ENCODE measurements around the gene KLC1. TPM values are rescaled to one million over a fixed set of nuclear protein-coding genes. Genes with fewer than 3 reads are reported as not detected.
"Not testable (repeated sequence)": the region's sequence is repeated elsewhere in the genome, so short reads cannot be mapped to it uniquely, and the experiment has no call there.

KLC1 gene
- 55.8 and 80.3 TPM in 2 replicates for total RNA-seq (2014; rRNA removed; shearing (Covaris generic); ENCODE audit: low replicate concordance)

DNA sequence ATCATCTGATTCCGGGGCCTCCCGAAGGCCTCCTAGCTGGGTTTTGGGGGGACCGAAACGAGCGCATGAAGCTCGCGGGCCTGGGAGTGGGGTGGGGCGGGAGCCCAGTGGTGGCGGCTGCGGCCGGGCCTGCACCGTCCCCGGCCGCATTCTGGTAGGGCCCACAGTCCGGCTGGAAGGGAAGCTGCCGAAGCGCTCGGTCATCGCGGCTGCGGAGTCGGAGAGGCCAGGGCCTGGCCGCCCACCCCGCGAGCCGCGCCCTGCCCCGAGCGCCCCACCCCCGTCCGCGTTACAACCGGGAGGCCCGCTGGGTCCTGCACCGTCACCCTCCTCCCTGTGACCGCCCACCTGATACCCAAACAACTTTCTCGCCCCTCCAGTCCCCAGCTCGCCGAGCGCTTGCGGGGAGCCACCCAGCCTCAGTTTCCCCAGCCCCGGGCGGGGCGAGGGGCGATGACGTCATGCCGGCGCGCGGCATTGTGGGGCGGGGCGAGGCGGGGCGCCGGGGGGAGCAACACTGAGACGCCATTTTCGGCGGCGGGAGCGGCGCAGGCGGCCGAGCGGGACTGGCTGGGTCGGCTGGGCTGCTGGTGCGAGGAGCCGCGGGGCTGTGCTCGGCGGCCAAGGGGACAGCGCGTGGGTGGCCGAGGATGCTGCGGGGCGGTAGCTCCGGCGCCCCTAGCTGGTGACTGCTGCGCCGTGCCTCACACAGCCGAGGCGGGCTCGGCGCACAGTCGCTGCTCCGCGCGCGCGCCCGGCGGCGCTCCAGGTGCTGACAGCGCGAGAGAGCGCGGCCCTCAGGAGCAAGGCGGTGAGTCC is at the start of gene KLC1:
Gene KLC1, plus strand, starts transcription at position 528 of the 819 bp plus-strand sequence. CDS start 25,354 bp downstream, outside the sequence.
- in situ Hi-C loops (cut with HindIII; ENCODE audit: low pct_unique_long_range_greater_than_20kb, low sequenced_read_pairs), result no loop called here
- peak; percentile 67 for DNase-seq (ENCODE audit: low read depth)

DNA sequence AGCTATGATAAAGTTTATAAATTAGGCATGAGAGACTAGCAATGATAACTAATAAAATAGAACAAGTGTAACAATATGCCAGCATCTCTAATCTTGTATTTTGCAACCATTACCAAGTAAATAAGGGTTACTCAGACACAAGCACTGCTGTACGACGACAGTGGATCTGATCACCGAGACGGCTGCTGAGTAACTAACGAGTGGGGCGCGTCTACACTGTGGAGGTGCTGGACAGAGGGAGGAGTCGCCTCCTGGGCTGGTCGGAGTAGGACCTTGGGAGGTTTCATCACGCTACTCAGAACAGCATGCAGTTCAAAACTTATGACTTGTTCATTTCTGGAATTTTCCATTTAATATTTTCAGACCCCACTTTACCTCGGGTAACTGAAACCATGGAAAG is 47.8 kb upstream of the KLC1 start:
- no peak for DNase-seq (ENCODE audit: low read depth)
- in situ Hi-C loops (cut with HindIII; ENCODE audit: low pct_unique_long_range_greater_than_20kb, low sequenced_read_pairs), result no loop called here

DNA sequence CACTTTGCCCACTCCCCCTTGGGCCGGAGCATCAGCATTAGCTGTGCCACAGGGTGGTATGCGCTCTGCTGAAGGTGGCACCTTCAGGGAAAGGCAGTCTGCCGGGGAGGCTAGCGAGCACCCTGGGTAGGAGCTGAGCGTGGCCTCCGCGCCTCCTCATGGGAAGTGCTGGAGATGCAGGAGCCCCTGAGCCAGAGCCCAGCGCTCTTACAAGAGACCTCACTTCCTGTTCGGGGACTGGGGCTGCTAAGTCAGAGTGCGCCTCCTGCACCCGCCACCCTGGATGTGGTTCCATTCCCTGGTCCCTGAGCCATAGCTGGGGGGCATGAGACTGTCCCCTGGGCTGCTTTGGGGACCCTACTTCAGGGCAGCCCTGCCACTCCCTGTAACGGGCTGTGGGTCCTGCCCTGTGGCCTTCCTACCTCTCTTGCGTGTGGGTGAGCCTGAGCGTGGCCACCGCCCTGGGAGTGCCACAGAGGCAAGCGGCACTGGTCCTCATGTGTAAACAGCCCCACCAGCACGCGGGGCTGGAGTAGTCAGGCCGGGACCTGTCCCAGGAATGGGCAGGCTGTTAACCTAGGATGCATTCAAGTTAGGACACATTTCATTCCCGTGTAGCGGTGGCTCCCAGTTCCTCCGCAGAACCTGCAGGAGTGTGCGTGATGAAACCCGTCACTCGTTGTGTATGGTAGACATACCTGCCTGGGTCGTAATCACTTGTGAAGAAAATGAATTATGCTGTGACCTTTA is 46.9 kb upstream of the KLC1 start:
- no peak for DNase-seq (ENCODE audit: low read depth)
- in situ Hi-C loops (cut with HindIII; ENCODE audit: low pct_unique_long_range_greater_than_20kb, low sequenced_read_pairs), result no loop called here

DNA sequence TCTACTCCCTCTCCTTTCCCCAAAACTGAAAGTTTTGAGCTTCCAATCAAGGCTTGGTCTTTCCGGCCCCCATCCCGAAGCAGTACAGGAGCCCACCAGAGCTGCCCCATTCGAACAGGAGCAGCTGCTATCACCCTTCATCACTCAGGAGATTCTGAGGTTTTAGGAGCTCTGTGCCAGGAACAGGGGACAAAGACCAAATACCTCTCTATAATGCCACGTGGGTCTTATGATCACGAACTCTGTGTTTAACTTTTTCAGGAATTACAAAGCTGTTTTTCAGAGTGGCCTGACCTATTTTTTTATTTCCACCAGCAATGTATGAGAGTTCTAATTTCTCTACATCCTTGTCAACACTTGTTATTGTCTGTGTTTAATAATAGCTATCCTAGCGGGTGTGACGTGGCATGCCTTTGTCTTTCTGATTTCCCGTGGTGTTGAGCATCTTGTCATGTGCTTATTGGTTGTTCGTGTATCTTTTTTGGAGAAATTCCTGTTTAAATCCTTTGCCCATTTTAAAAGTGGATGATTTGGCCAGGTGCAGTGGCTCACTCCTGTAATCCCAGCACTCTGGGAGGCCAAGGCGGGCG is 44.6 kb upstream of the KLC1 start:
- in situ Hi-C loops (cut with HindIII; ENCODE audit: low pct_unique_long_range_greater_than_20kb, low sequenced_read_pairs), result no loop called here
- no peak for DNase-seq (ENCODE audit: low read depth)

DNA sequence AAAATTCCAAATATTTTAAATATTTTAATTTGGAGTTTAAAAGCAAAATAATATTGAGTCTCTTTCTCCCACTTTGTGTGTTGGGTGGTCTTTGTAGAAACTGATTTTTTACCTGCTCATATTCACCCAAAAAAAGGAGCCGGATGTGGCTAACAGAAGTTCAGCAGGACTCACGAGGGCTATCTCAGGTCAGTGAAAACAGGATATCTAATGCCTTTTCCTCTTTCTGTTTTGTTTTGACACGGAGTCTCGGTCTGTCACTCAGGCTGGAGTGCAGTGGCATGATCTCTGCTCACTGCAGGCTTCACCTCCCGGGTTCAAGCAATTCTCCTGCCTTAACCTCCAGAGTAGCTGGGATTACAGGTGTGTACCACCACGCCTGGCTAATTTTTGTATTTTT is 35.4 kb upstream of the KLC1 start:
- no peak for DNase-seq (ENCODE audit: low read depth)
- in situ Hi-C loops (cut with HindIII; ENCODE audit: low pct_unique_long_range_greater_than_20kb, low sequenced_read_pairs), result no loop called here

DNA sequence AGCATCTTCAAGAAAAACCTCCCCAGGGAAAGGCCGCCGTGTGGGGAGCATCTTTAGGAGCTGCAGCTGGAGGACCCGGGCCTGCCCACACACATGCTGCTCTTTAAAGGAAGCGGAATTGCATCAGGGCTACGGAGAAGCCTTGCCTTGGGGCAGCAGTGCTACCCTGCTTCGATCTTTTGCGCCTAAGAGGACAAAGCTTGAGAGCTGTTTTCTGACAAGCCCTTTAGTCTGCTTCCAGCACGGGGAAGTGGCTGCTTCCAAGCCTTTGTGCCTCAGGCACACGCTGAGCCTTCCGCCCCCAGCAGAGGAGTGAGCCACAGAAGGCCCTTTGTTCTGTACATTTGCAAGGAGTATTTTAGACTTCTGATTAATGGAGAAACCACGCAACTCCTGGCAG is 34.7 kb upstream of the KLC1 start:
- no peak for DNase-seq (ENCODE audit: low read depth)
- in situ Hi-C loops (cut with HindIII; ENCODE audit: low pct_unique_long_range_greater_than_20kb, low sequenced_read_pairs), result no loop called here

DNA sequence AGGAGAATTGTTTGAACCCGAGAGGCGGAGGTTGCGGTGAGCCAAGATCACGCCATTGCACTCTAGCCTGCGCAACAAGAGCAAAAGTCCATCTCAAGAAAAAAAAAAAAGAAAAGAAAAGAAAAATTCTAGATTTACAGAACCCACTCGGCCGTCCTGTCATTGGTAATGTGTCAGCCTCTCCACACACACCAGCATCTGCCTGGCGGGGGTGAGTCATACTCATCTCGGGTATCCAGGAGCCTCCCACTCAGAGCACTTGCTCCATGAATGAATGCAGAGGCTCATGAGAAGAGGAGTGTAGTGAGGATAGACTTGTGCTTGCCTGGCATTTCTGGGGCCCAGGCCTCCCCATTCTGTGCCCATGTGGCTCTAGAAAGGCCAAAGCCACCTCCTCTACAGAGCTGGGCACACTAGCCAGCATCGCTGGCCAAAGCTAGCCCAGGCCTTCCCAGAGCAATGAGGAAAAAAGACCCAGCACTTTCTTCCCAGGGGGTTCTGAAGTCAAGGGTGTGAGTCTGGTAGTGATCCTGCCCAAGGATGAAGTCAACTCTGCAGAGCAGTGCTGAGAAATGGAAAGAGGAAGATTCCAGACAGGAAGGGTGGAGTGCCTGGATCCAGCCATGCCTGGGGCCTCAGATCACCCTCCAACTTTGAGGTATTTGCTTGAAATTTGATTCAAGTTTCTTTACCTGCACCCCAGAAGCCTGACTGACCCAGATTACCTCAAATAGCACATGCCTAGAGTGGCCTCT is 31.2 kb upstream of the KLC1 start:
- in situ Hi-C loops (cut with HindIII; ENCODE audit: low pct_unique_long_range_greater_than_20kb, low sequenced_read_pairs), result no loop called here
- peak; percentile 55 for DNase-seq (ENCODE audit: low read depth)

DNA sequence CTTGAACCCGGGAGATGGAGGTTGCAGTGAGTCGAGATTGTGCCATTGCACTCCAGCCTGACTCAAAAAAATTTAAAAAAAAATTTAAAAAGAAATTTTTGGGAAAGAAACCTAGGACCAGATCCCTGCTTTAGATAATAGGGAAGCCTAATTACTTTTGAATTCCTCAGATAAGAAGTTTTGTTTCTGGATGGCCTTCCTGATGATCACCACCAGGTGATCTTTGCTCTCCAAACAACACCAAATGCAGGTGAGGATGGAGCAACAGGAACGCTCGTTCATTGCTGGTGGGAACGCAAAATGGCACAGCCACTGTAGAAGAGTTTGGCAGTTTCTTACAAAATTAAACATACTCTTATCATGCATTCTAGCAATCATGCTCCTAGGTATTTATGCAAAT is 28.5 kb upstream of the KLC1 start:
- no peak for DNase-seq (ENCODE audit: low read depth)
- in situ Hi-C loops (cut with HindIII; ENCODE audit: low pct_unique_long_range_greater_than_20kb, low sequenced_read_pairs), result no loop called here

DNA sequence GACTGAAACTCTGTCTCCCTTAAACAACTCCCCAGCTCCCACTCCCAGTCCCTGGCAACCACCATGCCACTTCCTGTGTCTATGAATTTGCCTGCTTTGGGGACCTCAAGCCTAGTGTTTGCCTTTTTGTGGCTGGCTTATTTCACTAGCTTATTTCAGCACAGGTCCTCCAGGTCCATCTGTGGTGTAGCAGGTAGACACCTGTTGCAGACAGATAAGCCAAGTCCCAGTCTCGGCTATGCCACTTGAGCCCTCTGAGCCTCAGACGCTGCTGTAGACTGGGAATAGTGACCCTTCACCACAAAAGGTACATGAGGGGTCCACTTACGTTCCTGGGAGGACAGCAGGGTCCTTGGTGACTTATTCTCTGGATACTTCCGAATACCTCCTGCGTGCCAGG is 24.4 kb upstream of the KLC1 start:
- no peak for DNase-seq (ENCODE audit: low read depth)
- in situ Hi-C loops (cut with HindIII; ENCODE audit: low pct_unique_long_range_greater_than_20kb, low sequenced_read_pairs), result no loop called here

DNA sequence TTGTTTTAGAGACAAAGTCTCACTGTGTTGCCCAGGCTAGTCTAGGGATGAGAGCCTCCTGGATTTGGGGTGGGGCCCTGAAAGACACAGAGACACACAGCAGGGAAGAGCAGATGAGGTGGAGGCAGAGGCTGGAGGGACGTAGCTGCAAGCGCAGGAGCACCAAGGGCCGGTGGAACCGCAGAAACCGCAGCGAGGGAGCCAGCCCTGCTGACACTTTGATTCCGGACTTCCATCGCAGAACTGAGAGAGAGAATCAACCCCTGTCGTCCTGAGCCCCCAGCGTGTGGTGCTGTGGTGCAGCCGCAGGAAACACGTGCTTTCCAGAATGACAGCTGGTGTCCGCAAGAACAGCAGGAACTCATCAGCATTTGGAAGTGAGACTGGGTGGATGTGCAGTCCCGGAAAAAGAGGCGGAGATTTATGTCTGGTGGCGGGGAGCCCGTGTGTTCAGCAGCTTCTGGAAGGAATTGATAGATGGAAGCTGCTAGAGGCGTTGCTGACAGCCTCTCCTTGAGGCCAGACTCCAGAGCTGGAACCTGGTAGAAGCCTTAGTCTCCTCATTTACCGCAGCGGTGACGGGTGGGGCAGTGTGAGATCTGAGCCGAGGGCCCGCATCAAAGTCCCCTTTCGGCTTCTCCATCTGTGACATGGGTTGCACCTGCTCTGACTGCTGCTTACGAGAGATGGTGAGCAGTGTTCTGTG is 21.9 kb upstream of the KLC1 start:
- DNase-seq (ENCODE audit: low read depth), result no peak
- in situ Hi-C loops (cut with HindIII; ENCODE audit: low pct_unique_long_range_greater_than_20kb, low sequenced_read_pairs), result no loop called here

DNA sequence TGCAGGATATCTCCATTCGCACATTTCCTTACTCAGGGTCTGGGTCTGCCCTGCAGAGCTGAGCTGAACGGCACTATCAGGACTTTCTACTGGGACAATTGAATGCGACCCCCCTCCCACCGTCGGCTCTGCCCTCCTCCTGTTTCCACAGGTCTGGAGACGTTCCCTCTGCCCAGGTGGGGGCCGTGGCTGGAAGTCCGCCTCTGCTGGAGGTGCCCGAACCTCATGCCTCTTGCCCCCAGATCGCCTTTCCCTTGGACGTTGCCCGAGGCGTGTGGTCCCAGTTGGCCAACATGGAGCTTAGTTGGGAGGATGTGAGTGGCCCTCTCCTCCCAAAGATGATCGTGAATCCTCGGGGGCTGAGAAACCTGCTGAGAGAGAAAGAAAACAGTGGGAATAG is 21.2 kb upstream of the KLC1 start:
- no peak for DNase-seq (ENCODE audit: low read depth)
- in situ Hi-C loops (cut with HindIII; ENCODE audit: low pct_unique_long_range_greater_than_20kb, low sequenced_read_pairs), result no loop called here

DNA sequence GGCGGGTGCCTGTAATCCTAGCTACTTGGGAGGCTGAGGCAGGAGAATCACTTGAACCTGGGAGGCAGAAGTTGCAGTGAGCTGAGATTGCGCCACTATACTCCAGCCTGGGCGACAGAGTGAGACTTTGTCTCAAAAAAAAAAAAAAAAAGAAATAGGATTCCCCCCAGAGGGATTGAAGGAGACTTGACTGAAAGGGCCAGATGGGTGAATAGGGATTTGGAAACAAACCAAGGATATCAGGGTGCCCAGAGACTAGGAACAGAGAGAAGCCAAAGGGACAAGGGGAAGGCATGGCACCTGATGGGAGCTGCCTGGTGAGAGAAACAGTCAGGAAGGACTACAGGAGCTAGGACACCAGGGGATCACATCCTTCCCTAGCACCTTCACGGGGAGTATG is 19.9 kb upstream of the KLC1 start:
- DNase-seq (ENCODE audit: low read depth), result not testable (repeated sequence)

DNA sequence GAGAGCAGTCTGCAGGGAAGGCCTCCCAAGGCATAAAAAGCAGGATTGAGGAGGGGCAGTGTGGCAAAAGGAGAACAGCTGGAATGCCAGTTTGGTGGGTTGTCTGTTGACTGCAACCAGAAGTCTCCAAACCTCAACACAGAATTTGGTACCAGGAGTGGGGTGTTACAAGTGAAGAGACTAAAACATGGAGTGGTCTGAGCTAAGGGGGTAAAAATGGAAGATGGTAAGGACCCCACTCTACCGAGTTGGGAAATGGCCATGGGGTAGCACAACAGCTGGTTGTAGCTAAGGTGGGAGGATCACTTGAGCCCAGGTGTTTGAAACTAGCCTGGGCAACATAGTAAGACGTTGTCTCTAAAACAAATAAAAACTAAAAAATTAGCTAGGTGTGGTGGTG is 17.8 kb upstream of the KLC1 start:
- no peak for DNase-seq (ENCODE audit: low read depth)
- in situ Hi-C loops (cut with HindIII; ENCODE audit: low pct_unique_long_range_greater_than_20kb, low sequenced_read_pairs), result no loop called here

More for the DNA sequence above, 19.9 kb upstream of the KLC1 start:
- in situ Hi-C loops (cut with HindIII; ENCODE audit: low pct_unique_long_range_greater_than_20kb, low sequenced_read_pairs), result not testable (repeated sequence)

DNA sequence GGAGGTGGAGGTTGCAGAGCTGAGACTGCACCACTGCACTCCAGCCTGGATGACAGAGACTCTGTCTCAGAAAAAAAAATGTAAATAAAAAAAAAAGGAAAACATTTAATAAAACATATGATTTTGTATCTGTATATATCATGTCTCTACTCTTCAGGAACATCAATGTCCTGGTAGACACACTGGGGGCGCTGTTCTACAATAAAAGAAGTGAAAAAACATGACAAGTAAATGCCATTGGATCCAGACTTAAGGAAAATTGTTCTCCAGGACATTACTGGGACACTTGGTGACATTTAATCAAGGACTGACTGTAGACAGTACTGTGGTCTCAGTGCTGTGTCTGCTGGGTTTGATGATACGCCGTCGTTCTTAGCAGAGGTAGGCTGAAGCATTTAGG is 15.5 kb upstream of the KLC1 start:
- DNase-seq (ENCODE audit: low read depth), result no peak
- in situ Hi-C loops (cut with HindIII; ENCODE audit: low pct_unique_long_range_greater_than_20kb, low sequenced_read_pairs), result no loop called here

DNA sequence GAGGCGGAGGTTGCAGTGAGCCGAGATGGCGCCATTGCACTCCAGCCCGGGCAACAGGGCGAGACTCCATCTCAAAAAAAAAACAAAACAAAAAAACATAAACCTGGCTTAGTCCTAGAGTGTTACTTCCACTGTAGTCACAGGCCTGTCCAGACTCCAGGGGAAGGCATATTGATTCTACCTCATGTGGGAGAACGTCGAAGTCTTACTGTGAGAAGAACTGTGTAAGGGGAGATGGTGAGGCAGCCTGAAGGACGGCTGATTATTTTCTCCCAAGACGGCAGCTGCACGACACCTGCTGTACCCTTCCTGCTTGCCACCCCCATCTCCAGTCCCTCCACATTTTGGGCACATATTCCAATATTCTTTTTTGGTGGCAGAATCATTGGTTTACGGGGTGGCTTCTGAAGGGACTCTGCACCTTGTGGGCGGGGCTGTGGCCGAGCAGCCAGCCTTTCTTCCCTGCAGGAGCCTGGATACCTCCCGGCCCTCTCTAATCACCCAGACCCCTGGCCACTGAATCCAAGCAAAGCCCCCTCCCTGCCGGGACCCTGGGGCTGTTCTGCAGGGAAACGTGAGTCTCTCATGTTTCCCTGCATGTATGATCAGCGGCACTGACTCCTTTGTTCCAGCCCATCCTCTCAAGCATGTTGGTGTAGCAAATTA is 12.2 kb upstream of the KLC1 start:
- in situ Hi-C loops (cut with HindIII; ENCODE audit: low pct_unique_long_range_greater_than_20kb, low sequenced_read_pairs), result no loop called here
- no peak for DNase-seq (ENCODE audit: low read depth)

DNA sequence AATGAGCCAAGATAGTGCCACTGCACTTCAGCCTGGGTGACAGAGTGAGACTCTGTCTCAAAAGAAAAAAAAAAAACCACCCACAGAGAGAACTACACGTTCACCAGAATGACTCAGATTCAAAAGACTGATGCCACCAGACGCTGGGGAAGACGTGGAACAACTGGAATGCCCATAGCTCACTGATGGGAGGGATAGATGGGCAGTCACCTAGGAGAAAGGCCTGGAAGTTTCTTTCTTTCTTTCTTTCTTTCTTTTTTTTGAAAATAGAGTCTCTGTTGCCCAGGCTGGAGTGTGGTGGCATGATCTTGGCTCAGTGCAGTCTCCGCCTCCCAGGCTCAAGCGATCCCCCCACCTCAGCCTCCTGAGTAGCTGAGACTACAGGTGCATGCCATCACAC is 10.0 kb upstream of the KLC1 start:
- peak; percentile 51 for DNase-seq (ENCODE audit: low read depth)
- in situ Hi-C loops (cut with HindIII; ENCODE audit: low pct_unique_long_range_greater_than_20kb, low sequenced_read_pairs), result no loop called here

DNA sequence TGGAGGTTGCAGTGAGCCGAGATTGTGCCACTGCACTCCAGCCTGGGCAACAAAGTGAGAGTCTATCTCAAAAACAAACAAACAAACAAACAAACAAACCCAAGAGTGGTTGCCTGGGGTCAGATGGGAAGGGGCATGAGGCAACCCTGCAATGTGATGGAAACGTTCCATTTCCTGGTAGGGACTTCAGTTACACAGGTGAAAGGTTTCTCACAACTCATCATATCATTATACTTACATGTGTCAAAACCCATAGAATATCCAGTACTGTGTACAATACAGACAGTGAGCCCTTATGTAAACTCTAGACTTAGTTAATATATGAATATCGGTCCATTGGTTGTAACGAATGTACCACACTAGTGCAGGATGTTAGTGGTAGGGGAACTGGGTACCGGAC is 7.2 kb upstream of the KLC1 start:
- in situ Hi-C loops (cut with HindIII; ENCODE audit: low pct_unique_long_range_greater_than_20kb, low sequenced_read_pairs), result no loop called here
- no peak for DNase-seq (ENCODE audit: low read depth)

DNA sequence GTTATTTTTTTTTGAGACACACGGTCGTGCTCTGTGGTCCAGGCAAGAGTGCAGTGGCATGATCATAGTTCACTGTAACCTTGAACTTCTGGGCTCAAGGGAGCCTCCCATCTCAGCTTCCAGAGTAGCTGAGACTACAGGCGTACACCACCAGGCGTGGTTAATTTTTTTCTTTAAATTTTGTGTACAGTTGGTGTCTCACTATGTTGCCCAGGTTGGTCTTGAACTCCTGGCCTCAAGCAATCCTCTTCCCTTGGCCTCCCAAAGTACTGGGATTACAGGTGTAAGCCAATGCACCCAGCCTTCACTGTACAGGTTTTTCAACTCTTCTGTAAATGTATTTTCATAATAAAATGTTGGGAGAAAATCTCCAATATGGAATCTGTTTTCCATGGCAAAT is 5.7 kb upstream of the KLC1 start:
- in situ Hi-C loops (cut with HindIII; ENCODE audit: low pct_unique_long_range_greater_than_20kb, low sequenced_read_pairs), result no loop called here

More for the DNA sequence above, 5.7 kb upstream of the KLC1 start:
- DNase-seq (ENCODE audit: low read depth), result no peak
